ENCODE data around the gene ATP2A3. TPM values are rescaled to one million over a fixed set of nuclear protein-coding genes. Genes with fewer than 3 reads are reported as not detected.

ATP2A3 gene
- total RNA-seq, 2 donors from 2014 or later: 43.8 to 49.5 TPM

DNA sequence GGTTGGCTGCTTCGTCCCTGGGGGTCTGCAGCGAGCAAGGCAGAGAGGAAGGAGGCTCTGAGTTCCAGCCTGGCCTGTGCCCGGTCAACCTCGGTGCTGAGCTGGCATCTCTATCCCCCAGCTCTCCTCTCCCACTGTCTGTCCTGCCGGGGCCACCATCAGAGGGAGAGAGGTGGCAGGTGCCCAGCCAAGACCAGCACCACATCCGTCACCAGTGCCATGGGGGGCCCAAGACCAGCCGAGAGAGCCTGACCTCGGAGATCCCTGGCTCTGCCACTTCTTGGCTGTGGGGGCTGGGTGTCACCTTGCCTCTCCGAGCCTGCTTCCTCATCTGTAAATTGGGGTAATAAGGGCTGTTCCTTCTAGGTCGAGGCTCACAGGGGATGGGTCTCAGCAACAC is 47.4 kb downstream of the ATP2A3 start:
- TF ChIP-seq, protein P1, sequence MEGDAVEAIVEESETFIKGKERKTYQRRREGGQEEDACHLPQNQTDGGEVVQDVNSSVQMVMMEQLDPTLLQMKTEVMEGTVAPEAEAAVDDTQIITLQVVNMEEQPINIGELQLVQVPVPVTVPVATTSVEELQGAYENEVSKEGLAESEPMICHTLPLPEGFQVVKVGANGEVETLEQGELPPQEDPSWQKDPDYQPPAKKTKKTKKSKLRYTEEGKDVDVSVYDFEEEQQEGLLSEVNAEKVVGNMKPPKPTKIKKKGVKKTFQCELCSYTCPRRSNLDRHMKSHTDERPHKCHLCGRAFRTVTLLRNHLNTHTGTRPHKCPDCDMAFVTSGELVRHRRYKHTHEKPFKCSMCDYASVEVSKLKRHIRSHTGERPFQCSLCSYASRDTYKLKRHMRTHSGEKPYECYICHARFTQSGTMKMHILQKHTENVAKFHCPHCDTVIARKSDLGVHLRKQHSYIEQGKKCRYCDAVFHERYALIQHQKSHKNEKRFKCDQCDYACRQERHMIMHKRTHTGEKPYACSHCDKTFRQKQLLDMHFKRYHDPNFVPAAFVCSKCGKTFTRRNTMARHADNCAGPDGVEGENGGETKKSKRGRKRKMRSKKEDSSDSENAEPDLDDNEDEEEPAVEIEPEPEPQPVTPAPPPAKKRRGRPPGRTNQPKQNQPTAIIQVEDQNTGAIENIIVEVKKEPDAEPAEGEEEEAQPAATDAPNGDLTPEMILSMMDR (IDR thresholded peaks at IDR 0.05): no peak
- TF ChIP-seq POLR2A (IDR thresholded peaks at IDR 0.05): no peak
- no peak for DNase-seq
- Histone ChIP-seq H3K36me3 (replicated peaks in 1 of 2; ENCODE audit: insufficient read depth in 1 of 2, low read depth in 2 of 2) (no peaks in the 10 kb centered on the region), H3K9me3 (no peaks in the 10 kb centered on the region), H3K4me1 (peaks cover 23% of the 10 kb centered on the region), H3K4me3 (no peak overlapping the region), H3K27ac (no peak overlapping the region), H3K27me3 (no peaks in the 10 kb centered on the region)
- ATAC-seq: no peak
- intact Hi-C loops (cut with DNase I): loop anchor here (10.0 kb wide), 1 partner anchor 158 kb away; no protein-coding TSS in a partner anchor
- WGBS, 2 donors: 56 to 88% methylated on average over 6 to 10 of the region's 10 CpGs

DNA sequence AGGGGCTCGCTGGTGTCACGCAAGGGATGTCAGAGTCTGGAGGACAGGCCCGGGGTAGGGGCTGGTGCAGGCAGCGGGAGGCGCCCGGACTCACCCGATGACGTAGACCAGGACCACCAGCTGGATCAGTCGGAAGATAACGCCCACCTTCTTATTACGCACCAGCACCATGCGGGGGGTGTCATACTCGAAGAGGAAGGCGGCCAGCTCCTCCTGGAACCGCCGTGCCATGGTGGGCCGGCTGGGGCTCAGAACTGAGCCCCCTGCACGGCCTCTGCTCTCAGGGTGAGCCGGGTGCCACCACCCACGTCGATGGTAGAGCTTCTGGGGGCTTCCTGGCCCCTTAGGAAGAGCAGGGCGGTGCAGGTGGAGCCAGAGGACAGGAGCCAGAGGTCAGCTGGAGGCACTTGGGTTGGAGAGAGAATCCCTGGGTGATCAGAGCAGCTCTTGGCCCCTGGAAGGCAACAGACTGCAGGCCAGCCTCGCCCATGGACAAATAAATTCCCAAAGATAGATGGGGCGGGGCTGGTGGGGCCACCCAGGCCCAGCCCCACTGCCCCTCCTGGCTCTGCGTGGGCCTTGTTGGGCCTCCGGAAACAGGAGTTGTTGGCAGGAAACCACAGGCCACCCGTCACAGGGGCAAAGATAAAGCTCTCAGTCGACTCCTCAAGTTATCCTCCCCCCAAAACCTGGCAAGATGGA is 48.1 kb downstream of the ATP2A3 start, which contains the start of gene P2RX1:
P2RX1 (minus strand) TSS at position 471 of the 702 bp plus-strand sequence; CDS start at position 231, 240 bp downstream.
- intact Hi-C loops (cut with DNase I): loop anchor here (10.0 kb wide), 1 partner anchor 159 kb away; no protein-coding TSS in a partner anchor
- peaks cover 17% of the 10 kb centered on the region for H3K4me1 ChIP-seq
- peak in 1 of 3 donors; percentile 13 for TF ChIP-seq POLR2A (IDR thresholded peaks at IDR 0.05)
- TF ChIP-seq, protein P1 (IDR thresholded peaks at IDR 0.05): no peak
- no peak within 1 kb of the TSS for H3K27ac ChIP-seq
- 58 to 81% methylated on average over 10 to 25 of the region's 28 CpGs for WGBS, 2 donors
- DNase-seq (peak in 1 of 4 donors; percentile 42), ATAC-seq (no peak)
- no peaks in the 10 kb centered on the region for H3K9me3 ChIP-seq
- H3K4me3 ChIP-seq: no peak within 1 kb of the TSS
- no peaks in the 10 kb centered on the region for H3K36me3 ChIP-seq (replicated peaks in 1 of 2; ENCODE audit: insufficient read depth in 1 of 2, low read depth in 2 of 2)
- no peaks in the 10 kb centered on the region for H3K27me3 ChIP-seq

DNA sequence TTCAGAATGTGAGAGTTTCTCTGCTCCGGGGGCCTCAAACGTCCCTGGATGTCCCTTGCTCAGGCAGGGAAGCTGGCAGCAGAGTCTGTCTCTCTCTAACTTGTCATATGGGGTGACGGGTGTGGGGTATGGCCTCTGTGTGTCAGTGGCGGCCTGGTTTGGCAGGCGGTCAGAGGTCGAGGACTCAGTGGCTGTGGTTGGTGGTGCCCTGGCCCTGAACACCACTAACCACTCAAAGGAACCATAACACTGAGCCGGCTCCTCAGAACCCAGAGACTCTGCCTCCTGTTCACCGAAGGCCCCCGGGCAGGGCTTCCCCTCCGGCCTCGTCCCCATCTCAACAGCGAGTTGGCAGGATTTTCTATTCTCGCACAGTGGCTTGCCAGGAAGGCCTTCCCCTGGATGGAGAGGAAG is 48.6 kb downstream of the ATP2A3 start:
- 64 to 82% methylated on average over 8 to 9 of the region's 13 CpGs for WGBS, 2 donors
- intact Hi-C loops (cut with DNase I): loop anchor here (10.0 kb wide), 1 partner anchor 159 kb away; no protein-coding TSS in a partner anchor
- TF ChIP-seq, protein P1 (IDR thresholded peaks at IDR 0.05): no peak
- no peak for TF ChIP-seq POLR2A (IDR thresholded peaks at IDR 0.05)
- no peak for DNase-seq
- Histone ChIP-seq H3K4me1 (peaks cover 17% of the 10 kb centered on the region), H3K4me3 (no peak overlapping the region), H3K27ac (no peak overlapping the region), H3K36me3 (replicated peaks in 1 of 2; ENCODE audit: insufficient read depth in 1 of 2, low read depth in 2 of 2) (no peaks in the 10 kb centered on the region), H3K9me3 (no peaks in the 10 kb centered on the region), H3K27me3 (no peaks in the 10 kb centered on the region)
- no peak for ATAC-seq

DNA sequence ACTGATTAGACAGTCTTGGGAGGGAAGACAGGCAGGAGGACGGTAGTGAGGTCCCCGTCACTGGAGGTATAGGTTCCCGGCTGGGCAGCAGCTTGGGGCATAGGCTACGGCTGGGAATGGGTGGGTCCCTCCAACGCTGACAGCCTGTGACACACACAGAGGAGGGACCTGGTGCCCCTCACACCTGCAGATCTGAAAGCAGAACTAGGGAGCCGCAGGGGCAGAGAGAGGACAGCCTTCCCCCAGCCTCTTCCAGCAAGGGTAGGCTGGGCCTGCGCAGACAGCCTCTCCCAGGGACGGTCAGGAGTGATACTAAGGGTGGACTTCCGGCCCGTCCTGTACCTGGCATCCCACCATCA is 49.9 kb downstream of the ATP2A3 start:
- H3K27me3 ChIP-seq: no peaks in the 10 kb centered on the region
- no peak overlapping the region for H3K4me3 ChIP-seq
- ATAC-seq (no peak), DNase-seq (no peak)
- 82% methylated on average over 10 of the region's 10 CpGs; no CpG with 5 or more reads in 1 of the 2 donors for WGBS, 2 donors
- no peak for TF ChIP-seq POLR2A (IDR thresholded peaks at IDR 0.05)
- TF ChIP-seq, protein P1 (IDR thresholded peaks at IDR 0.05): no peak
- peaks cover 17% of the 10 kb centered on the region for H3K4me1 ChIP-seq
- intact Hi-C loops (cut with DNase I): loop anchor here (10.0 kb wide), 1 partner anchor 161 kb away; no protein-coding TSS in a partner anchor
- no peak overlapping the region for H3K27ac ChIP-seq
- no peaks in the 10 kb centered on the region for H3K9me3 ChIP-seq
- no peaks in the 10 kb centered on the region for H3K36me3 ChIP-seq (replicated peaks in 1 of 2; ENCODE audit: insufficient read depth in 1 of 2, low read depth in 2 of 2)

All from body of pancreas (tissue), 4 donors.